Esophagus squamous epithelium (tissue), 5 donors: Measurements from ENCODE around the gene CREB3L1. TPM values are rescaled to one million over a fixed set of nuclear protein-coding genes. Genes with fewer than 3 reads are reported as not detected.

Experiments
- DNase-seq: peaks from one replicate; lab custom pipeline; 2025; lab: John Stamatoyannopoulos, UW
- H3K27ac ChIP-seq, 4 donors: fragments of 200-600 bp; sonication (generic); one replicate each; pipeline ENCODE4 v1.5.1; 2016 to 2019; ENCODE audit warnings: mild to moderate bottlenecking in 1 of 4
- H3K27me3 ChIP-seq, 4 donors: fragments of 200-600 bp; sonication (generic); 1 replicate in 3 of 4; 2 replicates in 1 of 4; pipeline versions ENCODE4 v1.5.1 to v1.6.0; 2017 to 2021; ENCODE audit warnings: antibody characterized with exemption in 1 of 4
- H3K36me3 ChIP-seq, 3 donors: fragments of 200-600 bp; sonication (generic); one replicate each; pipeline ENCODE4 v1.5.1; 2016 to 2019
- H3K4me1 ChIP-seq, 3 donors: fragments of 200-600 bp; sonication (generic); one replicate each; pipeline ENCODE4 v1.5.1; 2017 to 2019
- H3K4me3 ChIP-seq, 4 donors: fragments of 200-600 bp; sonication (generic); 1 replicate in 3 of 4; 2 replicates in 1 of 4; pipeline ENCODE4 v1.5.1; 2016 to 2019; ENCODE audit warnings: mild to moderate bottlenecking in 2 of 4, moderate library complexity in 1 of 4
- H3K9me3 ChIP-seq, 3 donors: fragments of 200-600 bp; sonication (generic); one replicate each; pipeline ENCODE4 v1.5.1; 2016 to 2019
- CTCF ChIP-seq, 6 experiments: fragments of 450-650 bp in 4 of 6; fragments of 200-600 bp in 2 of 6; sonication (generic) in 2 of 6; IDR thresholded peaks; one replicate each; pipeline ENCODE4 v1.5.1; 2016 to 2019; ENCODE audit warnings: antibody characterized with exemption in 6 of 6, mild to moderate bottlenecking in 4 of 6, moderate library complexity in 4 of 6
- POLR2A ChIP-seq, 4 donors: fragments of 450-650 bp; IDR thresholded peaks; one replicate each; pipeline ENCODE4 v1.6.1; 2017; ENCODE audit warnings: antibody characterized with exemption in 4 of 4, mild to moderate bottlenecking in 4 of 4, moderate library complexity in 3 of 4
- WGBS, 2 donors: methylation state at CpG; one replicate each; pipeline ENCODE4 v1.1.5; 2018; 5-methylcytosine and 5-hydroxymethylcytosine counted together
- intact Hi-C: fragments of 100-400 bp; cut with DNase I; formaldehyde crosslinking; loops from one replicate; pipeline ENCODE4 v1.15.0; 2022
- total RNA-seq, 4 donors: library from RNA; depleted of rRNA; stranded (reverse); fragments of >200 nt; gene quantifications; one replicate each; pipeline ENCODE4 v1.1.0, GENCODE V29; 2016
- donor health status: DM: yes; HTN: yes; CAD: no.

CREB3L1 gene
- total RNA-seq, 4 donors from 2014 or later = 0.13 to 2.1 (median 0.63) TPM

- 46% methylated on average over 5 of the region's 7 CpGs; no CpG with 5 or more reads in 1 of the 2 donors for WGBS, 2 donors
- intact Hi-C loops = no loop called here
- H3K4me1 ChIP-seq = peaks cover 49 to 73% (median 53%) of the 10 kb centered on the region in 3 donors
- peak overlapping the region; percentile 69 to 85 (median 84) for H3K27ac ChIP-seq
- no peaks in the 10 kb centered on the region for H3K9me3 ChIP-seq
- H3K27me3 ChIP-seq = no peaks in the 10 kb centered on the region
- peak overlapping the region; percentile 0 to 59 (median 36) for H3K4me3 ChIP-seq
- no peak for DNase-seq
- TF ChIP-seq POLR2A (IDR thresholded peaks at IDR 0.05) (no peak), CTCF (IDR thresholded peaks at IDR 0.05) (no peak)
- peaks cover 0 to 11% (median 0%) of the 10 kb centered on the region in 3 donors for H3K36me3 ChIP-seq
Observed at GRCh38 chr11:46360878-46361277, 83.4 kb downstream of the CREB3L1 start.

GRCh38 chr11:46361283-46362155 is 84.1 kb downstream of the CREB3L1 start:
- H3K27ac ChIP-seq = peak overlapping the region; percentile 69 to 85 (median 84)
- H3K9me3 ChIP-seq = no peaks in the 10 kb centered on the region
- DNase-seq = no peak
- intact Hi-C loops = no loop called here
- WGBS, 2 donors = 12 to 59% methylated on average over 8 to 14 of the region's 26 CpGs
- peaks cover 49 to 69% (median 50%) of the 10 kb centered on the region in 3 donors for H3K4me1 ChIP-seq
- TF ChIP-seq CTCF (IDR thresholded peaks at IDR 0.05) = no peak
- TF ChIP-seq POLR2A (IDR thresholded peaks at IDR 0.05) = peak in 1 of 4 donors; percentile 13
- H3K4me3 ChIP-seq = peak overlapping the region; percentile 0 to 59 (median 36)
- peaks cover 0 to 14% (median 0%) of the 10 kb centered on the region in 3 donors for H3K36me3 ChIP-seq
- H3K27me3 ChIP-seq = no peaks in the 10 kb centered on the region

GRCh38 chr11:46362156-46363030 is 84.9 kb downstream of the CREB3L1 start:
- WGBS, 2 donors = 64% methylated on average over 4 of the region's 20 CpGs; no CpG with 5 or more reads in 1 of the 2 donors
- intact Hi-C loops = no loop called here
- DNase-seq = no peak
- no peaks in the 10 kb centered on the region for H3K27me3 ChIP-seq
- peak overlapping the region; percentile 69 to 85 (median 84) for H3K27ac ChIP-seq
- H3K4me1 ChIP-seq = peaks cover 41 to 69% (median 47%) of the 10 kb centered on the region in 3 donors
- H3K4me3 ChIP-seq = peak overlapping the region in 3 of 4 donors; percentile 36 to 59 (median 37)
- no peaks in the 10 kb centered on the region for H3K9me3 ChIP-seq
- no peak for TF ChIP-seq POLR2A (IDR thresholded peaks at IDR 0.05)
- H3K36me3 ChIP-seq = peaks cover 0 to 21% (median 0%) of the 10 kb centered on the region in 3 donors

GRCh38 chr11:46363031-46363407 is 85.6 kb downstream of the CREB3L1 start:
- intact Hi-C loops = no loop called here
- no peak for DNase-seq
- Histone ChIP-seq H3K27ac (peak overlapping the region; percentile 69 to 85 (median 84)), H3K36me3 (peaks cover 0 to 25% (median 0%) of the 10 kb centered on the region in 3 donors), H3K27me3 (no peaks in the 10 kb centered on the region), H3K4me3 (peak overlapping the region in 1 of 4 donors; percentile 59), H3K9me3 (no peaks in the 10 kb centered on the region), H3K4me1 (peaks cover 35 to 69% (median 41%) of the 10 kb centered on the region in 3 donors)
- no peak for TF ChIP-seq POLR2A (IDR thresholded peaks at IDR 0.05)
- TF ChIP-seq CTCF (IDR thresholded peaks at IDR 0.05) = no peak
- 29% methylated on average over 2 of the region's 9 CpGs; no CpG with 5 or more reads in 1 of the 2 donors for WGBS, 2 donors

- no peaks in the 10 kb centered on the region for H3K27me3 ChIP-seq
- DNase-seq = no peak
- peak overlapping the region in 1 of 4 donors; percentile 59 for H3K4me3 ChIP-seq
- intact Hi-C loops = no loop called here
- H3K9me3 ChIP-seq = no peaks in the 10 kb centered on the region
- TF ChIP-seq CTCF (IDR thresholded peaks at IDR 0.05) (no peak), POLR2A (IDR thresholded peaks at IDR 0.05) (no peak)
- WGBS, 2 donors = 40% methylated on average over 1 of the region's 21 CpGs; no CpG with 5 or more reads in 1 of the 2 donors
- H3K27ac ChIP-seq = peak overlapping the region; percentile 69 to 85 (median 84)
- H3K4me1 ChIP-seq = peaks cover 35 to 68% (median 41%) of the 10 kb centered on the region in 3 donors
- H3K36me3 ChIP-seq = peaks cover 0 to 30% (median 0%) of the 10 kb centered on the region in 3 donors
Observed at GRCh38 chr11:46363455-46364005, 86.1 kb downstream of the CREB3L1 start.
